ENCODE results near the gene PCSK7. TPM values are rescaled to one million over a fixed set of nuclear protein-coding genes. Genes with fewer than 3 reads are reported as not detected.
"Not testable (repeated sequence)": the region's sequence is repeated elsewhere in the genome, so short reads cannot be mapped to it uniquely, and the experiment has no call there.

PCSK7 gene
- total RNA-seq, 1 experiment from 2014 or later = 28.4 TPM

DNA sequence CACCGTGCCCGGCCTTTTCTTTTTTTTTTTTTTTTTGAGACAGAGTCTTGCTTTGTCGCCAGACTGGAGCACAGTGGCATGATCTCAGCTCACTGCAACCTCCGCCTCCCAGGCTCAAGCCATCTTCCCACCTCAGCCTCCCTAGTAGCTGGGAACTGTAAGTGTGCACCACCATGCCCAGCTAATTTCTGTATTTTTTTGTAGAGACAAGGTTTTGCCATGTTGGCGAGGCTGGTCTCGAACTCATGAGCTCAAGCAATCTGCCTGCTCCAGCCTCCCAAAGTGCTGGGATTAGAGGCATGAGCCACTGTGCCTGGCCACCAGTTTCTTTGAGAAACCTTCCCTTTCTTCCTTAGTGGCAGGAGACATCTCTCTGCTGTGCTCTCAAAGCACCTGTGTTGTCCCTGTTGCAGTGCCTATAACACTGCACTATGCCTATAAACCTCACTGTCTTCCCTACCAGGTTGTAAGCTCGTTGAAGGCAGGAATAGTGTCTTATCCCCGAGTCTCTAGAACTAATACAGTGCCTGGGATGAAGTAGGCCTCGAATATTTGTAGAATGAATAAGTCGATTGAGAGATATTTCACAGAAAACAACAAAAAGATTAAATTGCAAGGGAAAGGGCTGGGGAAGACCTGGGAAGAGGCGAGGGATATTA lies 19.0 kb downstream of the PCSK7 start:
- Histone ChIP-seq H3K4me3 (ENCODE audit: insufficient read depth, low read depth, low read length) (no peak overlapping the region), H3K27me3 (ENCODE audit: control insufficient read depth, insufficient read depth, low read length) (no peaks in the 10 kb centered on the region), H3K36me3 (replicated peaks; ENCODE audit: control insufficient read depth, insufficient read depth, low read length) (peaks cover 6% of the 10 kb centered on the region)
- no peak for DNase-seq

DNA sequence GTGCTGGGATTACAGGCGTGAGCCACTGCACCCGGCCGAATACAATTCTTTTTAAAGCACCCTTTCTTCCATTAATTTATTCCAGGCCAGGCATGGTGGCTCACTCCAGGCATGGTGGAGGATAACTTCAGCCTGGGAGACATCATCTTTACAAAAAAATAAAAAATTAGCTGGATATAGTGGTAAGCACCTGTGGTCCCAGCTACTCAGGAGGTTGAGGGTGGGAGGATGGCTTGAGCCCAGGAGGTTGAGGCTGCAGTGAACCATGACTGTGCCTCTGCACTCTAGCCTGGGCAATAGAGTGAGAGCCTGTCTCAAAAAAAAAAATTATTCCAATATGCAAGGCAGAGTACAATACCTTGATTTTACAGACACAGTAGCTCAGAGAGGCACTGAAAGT lies 21.3 kb downstream of the PCSK7 start:
- H3K4me3 ChIP-seq (ENCODE audit: insufficient read depth, low read depth, low read length) = no peak overlapping the region
- no peaks in the 10 kb centered on the region for H3K27me3 ChIP-seq (ENCODE audit: control insufficient read depth, insufficient read depth, low read length)
- H3K36me3 ChIP-seq (replicated peaks; ENCODE audit: control insufficient read depth, insufficient read depth, low read length) = peaks cover 1% of the 10 kb centered on the region
- DNase-seq = no peak

DNA sequence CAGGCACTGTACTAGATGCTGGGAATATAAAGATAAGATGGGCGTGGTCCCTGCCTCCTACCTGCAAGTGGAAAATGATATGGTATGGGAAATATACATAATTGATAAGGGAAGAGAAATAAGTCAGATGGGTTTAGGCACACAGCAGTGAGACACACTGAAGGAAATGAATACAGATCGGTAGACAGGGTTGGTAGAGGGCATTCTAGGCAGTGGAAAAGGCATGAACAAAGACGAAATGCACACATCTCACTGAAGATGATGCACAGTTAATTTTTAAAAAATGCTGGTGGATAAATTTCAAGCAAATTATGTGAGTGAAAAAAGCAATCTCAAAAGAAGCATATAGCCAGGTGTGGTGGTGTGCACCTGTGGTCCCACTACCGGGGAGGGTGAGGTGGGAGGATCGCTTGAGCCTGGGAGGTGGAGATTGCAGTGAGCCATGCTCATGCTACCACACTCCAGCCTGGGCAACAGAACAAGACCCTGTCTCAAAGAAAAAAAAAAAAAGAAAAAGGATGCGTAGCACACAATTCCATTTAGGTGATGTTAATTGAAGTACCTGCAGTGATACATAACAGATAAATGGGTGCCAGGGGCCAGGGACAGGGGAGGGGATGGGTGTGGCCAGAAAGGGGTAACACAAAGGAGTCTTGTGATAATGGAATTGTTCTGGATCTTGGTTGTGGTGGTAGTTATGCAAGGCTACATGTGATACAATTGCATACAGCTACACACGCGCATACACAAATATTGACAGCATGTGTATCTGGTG lies 22.3 kb downstream of the PCSK7 start:
- not testable (repeated sequence) for DNase-seq; H3K27me3 ChIP-seq (ENCODE audit: control insufficient read depth, insufficient read depth, low read length); H3K36me3 ChIP-seq (replicated peaks; ENCODE audit: control insufficient read depth, insufficient read depth, low read length); H3K4me3 ChIP-seq (ENCODE audit: insufficient read depth, low read depth, low read length)

DNA sequence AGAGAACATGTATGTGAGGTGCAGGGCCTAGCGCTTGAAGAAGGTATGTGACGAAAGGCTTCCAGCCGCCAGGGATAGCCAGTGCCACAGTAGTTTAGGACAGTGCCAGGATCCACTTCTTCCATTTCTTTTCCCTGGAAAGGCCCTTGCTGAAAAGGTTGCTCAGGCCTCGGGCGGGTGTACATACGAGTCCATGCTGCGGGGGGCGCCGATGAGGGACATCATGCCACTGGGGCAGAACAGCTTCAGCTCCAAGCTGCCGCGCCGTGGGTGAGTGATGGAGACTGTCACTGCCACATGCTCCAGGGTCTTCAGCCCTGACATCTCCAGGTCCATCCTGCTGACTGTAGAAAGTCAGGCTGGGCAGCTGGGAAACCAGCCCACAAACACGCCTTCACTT lies 23.2 kb downstream of the PCSK7 start:
- not testable (repeated sequence) for H3K4me3 ChIP-seq (ENCODE audit: insufficient read depth, low read depth, low read length); DNase-seq; H3K27me3 ChIP-seq (ENCODE audit: control insufficient read depth, insufficient read depth, low read length)
- peaks cover 10% of the 10 kb centered on the region for H3K36me3 ChIP-seq (replicated peaks; ENCODE audit: control insufficient read depth, insufficient read depth, low read length)

DNA sequence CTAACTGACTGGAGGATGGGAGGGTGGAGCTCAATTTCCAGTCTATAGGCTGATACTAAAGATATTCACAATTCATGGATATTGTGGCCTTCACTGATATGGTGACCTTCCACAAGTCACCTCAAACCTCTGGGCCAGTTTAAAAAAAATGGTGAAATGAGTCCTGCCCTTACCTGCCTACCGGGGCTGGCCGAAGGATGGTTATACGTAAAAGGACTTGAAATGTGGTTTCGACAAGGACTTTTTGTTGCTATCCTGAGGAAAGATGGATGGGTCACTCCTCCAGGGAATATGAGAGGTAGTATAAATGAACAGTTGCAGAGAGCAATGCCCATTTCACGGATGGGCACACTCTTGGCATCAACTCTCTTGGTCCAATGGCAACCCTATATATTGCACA lies 24.4 kb downstream of the PCSK7 start:
- H3K4me3 ChIP-seq (ENCODE audit: insufficient read depth, low read depth, low read length); H3K36me3 ChIP-seq (replicated peaks; ENCODE audit: control insufficient read depth, insufficient read depth, low read length); H3K27me3 ChIP-seq (ENCODE audit: control insufficient read depth, insufficient read depth, low read length); DNase-seq: not testable (repeated sequence)

DNA sequence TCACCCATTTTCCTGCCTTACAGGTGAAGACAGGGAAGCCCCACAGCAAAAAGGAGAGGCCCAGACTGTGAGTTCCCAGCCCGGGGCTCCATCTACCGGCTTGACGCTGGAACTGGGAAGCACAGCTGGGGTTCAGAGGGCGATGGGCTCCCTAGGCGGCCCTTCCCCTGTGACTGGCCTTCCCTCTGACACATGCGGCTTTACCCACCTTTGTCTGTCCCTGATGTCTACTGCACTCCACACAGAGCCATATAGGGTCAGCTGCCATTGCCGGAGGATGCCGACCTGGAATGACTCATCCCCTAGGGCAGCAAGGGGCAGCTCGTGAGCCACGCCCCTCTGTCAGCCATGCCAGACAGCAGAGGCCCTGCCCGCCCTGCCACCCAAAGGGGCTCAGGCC lies 25.0 kb downstream of the PCSK7 start:
- H3K36me3 ChIP-seq (replicated peaks; ENCODE audit: control insufficient read depth, insufficient read depth, low read length) = peaks cover 11% of the 10 kb centered on the region
- DNase-seq; H3K27me3 ChIP-seq (ENCODE audit: control insufficient read depth, insufficient read depth, low read length); H3K4me3 ChIP-seq (ENCODE audit: insufficient read depth, low read depth, low read length): not testable (repeated sequence)

DNA sequence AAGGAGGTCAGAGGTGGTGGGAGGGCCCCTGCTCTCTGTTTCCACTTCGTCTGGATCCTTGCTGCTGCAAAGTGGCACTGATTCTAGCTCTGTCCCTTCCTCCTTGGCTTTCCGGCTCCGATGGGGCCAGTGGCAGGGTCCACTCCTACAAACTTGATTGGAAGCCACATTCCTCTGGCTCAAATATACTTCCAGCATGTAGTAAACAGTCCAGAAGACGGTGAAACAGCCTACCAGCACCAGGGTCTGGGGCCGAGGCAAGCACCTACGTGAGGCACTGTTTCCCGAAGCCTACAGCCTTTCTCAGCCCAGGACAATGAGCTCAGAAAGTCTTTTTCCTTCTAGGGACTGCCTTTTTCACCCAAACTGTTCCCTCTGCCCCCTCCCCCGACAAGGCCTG lies 25.8 kb downstream of the PCSK7 start:
- H3K36me3 ChIP-seq (replicated peaks; ENCODE audit: control insufficient read depth, insufficient read depth, low read length) = peaks cover 11% of the 10 kb centered on the region
- not testable (repeated sequence) for H3K27me3 ChIP-seq (ENCODE audit: control insufficient read depth, insufficient read depth, low read length); H3K4me3 ChIP-seq (ENCODE audit: insufficient read depth, low read depth, low read length); DNase-seq

DNA sequence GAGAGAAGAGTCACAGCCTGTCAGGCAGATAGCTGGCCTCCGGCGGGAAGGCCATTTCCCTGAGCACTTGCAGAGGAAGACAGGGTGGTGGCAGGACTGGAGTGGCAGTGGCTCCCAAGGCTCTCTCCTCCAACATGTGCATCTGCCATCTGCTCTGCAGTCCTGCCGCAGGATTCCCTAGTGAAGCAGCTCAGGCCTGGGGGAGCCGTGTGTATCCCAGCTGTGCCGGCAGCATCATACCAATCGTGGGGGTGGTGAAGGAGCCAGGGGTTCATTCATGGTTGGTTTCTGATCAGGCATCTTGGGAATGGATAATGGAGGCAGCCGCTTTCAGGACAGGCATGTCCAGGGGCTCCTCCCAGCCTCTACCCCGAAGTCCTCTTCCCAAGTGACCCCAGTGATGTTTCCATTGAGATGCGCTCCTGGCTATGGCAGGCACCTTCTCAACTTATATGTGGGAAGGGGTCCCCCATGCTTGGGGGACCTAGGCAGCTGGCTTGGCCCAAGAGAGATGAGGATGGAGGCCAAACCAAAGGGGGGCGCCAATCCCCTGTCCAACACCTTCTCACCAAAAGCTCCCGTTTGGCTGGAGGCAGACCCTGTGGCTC lies 26.6 kb downstream of the PCSK7 start:
- Histone ChIP-seq H3K4me3 (ENCODE audit: insufficient read depth, low read depth, low read length) (no peak overlapping the region), H3K27me3 (ENCODE audit: control insufficient read depth, insufficient read depth, low read length) (no peaks in the 10 kb centered on the region), H3K36me3 (replicated peaks; ENCODE audit: control insufficient read depth, insufficient read depth, low read length) (peaks cover 11% of the 10 kb centered on the region)
- peak; percentile 60 for DNase-seq

DNA sequence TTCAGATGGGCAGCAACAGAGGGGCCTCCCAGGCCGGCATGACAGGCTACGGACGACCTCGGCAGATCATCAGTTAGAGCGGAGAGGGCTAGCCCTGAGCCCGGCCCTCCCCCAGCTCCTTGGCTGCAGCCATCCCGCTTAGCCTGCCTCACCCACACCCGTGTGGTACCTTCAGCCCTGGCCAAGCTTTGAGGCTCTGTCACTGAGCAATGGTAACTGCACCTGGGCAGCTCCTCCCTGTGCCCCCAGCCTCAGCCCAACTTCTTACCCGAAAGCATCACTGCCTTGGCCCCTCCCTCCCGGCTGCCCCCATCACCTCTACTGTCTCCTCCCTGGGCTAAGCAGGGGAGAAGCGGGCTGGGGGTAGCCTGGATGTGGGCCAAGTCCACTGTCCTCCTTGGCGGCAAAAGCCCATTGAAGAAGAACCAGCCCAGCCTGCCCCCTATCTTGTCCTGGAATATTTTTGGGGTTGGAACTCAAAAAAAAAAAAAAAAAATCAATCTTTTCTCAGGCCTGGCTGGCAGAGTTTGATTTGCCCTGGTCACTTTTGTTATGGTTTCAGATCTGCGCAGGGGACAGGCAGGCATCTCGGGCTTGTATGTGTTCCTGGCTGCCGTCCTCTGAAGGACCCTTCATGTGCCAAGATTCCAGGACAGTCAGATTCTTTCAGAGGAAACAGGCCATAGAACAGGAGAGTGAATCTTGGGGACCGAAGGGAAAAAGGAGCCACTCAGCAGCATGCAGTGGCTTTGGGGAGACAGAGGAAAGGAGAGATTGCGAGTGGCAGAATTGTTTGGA lies 27.4 kb downstream of the PCSK7 start:
- Histone ChIP-seq H3K4me3 (ENCODE audit: insufficient read depth, low read depth, low read length) (no peak overlapping the region), H3K36me3 (replicated peaks; ENCODE audit: control insufficient read depth, insufficient read depth, low read length) (peaks cover 11% of the 10 kb centered on the region), H3K27me3 (ENCODE audit: control insufficient read depth, insufficient read depth, low read length) (no peaks in the 10 kb centered on the region)
- DNase-seq = peak; percentile 40

DNA sequence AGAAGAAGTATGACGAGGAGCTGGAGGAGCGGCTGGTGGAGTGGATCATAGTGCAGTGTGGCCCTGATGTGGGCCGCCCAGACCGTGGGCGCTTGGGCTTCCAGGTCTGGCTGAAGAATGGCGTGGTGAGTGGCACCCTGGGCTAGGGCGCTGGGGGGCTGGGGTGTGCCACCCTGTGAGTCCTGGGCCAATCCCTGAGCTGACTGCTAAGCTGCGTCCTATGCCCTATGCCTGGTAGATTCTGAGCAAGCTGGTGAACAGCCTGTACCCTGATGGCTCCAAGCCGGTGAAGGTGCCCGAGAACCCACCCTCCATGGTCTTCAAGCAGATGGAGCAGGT lies 28.8 kb downstream of the PCSK7 start:
- Histone ChIP-seq H3K27me3 (ENCODE audit: control insufficient read depth, insufficient read depth, low read length) (no peaks in the 10 kb centered on the region), H3K36me3 (replicated peaks; ENCODE audit: control insufficient read depth, insufficient read depth, low read length) (peaks cover 11% of the 10 kb centered on the region), H3K4me3 (ENCODE audit: insufficient read depth, low read depth, low read length) (no peak overlapping the region)
- no peak for DNase-seq

DNA sequence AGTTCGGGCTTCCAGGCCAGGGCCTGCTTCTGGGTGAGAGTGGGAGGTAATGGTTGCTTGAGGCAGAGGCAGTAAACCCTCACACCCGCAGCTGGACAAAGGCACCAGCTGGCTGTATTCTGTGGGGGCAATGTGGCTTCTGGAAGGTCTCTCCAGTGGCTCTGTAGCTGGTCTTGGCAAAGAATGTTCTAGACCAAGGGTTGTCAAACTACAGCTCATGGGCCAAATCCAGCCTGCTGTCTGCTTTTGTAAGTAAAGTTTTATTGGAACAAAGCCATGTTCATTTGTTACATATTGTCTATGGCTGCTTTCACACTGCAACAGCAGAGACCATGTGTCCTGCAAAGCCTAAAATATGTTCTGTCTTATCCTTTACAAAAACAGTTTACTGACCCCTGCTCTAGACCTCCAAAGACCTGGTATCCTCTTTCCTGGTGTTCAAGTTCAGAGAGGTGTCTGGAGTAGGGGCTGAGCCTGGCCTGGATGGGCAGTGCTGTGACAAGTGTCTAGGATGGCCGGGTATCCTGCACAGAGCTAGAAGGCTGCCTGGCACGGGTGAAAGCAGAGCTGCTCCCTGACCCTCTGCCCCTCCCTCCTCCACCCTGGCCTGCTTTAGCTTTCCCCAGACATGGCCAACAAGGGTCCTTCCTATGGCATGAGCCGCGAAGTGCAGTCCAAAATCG lies 29.3 kb downstream of the PCSK7 start:
- H3K27me3 ChIP-seq (ENCODE audit: control insufficient read depth, insufficient read depth, low read length) = no peaks in the 10 kb centered on the region
- DNase-seq = no peak
- H3K36me3 ChIP-seq (replicated peaks; ENCODE audit: control insufficient read depth, insufficient read depth, low read length) = peaks cover 11% of the 10 kb centered on the region
- H3K4me3 ChIP-seq (ENCODE audit: insufficient read depth, low read depth, low read length) = no peak overlapping the region

DNA sequence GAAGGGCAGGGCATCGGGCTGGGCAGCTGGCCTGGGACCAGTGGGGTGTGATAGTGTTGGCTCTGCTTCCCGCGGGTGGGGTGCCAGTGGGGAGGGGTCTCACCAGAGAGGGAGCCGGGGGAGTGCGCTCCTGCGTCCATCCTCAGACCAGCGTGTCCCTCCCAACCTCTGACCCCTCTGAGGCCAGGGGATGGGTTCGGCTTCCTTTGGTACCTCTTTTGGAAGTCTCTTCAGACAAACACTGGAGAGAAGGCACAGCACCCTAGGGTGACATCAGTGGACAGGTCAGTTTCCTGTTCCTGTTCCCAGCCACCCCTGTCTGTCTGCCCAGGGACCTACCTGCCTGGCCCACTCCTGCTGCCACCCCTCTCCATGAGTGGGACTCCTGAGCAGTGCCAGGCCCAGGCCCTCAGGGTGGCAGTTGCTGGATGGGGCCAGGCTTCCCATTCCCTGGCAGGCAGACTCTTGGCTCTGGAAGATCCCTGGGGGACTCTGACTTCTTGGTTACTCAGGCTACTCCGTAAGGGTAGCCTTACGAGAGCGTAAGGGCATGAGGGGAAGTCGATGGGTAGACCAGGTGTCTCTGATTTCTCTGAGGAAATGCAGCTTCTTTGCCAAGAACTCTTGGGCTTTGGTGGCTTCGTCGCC lies 30.1 kb downstream of the PCSK7 start:
- no peaks in the 10 kb centered on the region for H3K27me3 ChIP-seq (ENCODE audit: control insufficient read depth, insufficient read depth, low read length)
- H3K4me3 ChIP-seq (ENCODE audit: insufficient read depth, low read depth, low read length) = no peak overlapping the region; the same call in 1 of the 2 replicates
- H3K36me3 ChIP-seq (replicated peaks; ENCODE audit: control insufficient read depth, insufficient read depth, low read length) = peaks cover 11% of the 10 kb centered on the region
- DNase-seq = peak; percentile 49

DNA sequence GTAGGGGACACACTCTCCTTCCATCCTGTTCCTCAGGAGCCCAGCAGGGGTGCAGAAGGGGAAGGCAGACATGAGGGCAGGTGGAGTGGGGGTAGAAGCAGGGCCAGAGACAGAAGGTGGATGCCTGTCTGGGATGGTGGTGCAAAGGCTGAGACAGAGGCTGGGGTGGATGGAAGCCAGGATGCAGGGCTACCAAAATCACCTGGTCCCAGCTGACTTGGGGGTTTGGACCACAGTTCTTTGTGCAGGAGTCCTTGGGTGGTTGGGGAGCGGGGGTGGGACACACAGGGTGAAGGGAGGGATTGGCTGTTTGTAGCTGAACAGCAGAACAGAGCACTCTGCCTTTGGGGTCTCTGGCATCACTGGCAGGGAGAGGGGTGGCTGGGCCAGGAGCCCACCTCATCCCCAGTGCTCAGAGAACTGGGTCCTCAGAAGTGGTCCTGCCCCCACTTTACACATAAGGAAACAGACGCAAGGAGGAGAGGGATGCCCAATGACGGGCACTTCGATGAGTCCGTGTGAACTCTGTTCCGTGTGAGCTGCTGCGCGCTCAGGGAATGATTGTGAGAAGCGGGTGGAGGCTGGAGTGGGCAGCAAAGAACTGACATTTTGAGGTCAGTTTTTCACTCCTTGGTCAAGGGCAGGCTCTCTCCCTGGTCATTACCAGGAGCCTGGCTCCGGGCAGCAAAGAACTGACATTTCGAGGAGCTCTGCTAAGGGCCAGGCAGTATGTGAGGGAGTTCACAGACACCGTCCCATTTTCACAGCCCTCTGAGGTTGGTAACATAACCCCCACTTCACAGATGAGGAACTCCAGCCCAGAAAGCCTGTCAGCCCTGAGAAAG lies 30.8 kb downstream of the PCSK7 start:
- peaks cover 11% of the 10 kb centered on the region for H3K36me3 ChIP-seq (replicated peaks; ENCODE audit: control insufficient read depth, insufficient read depth, low read length)
- peak; percentile 61 for DNase-seq
- H3K27me3 ChIP-seq (ENCODE audit: control insufficient read depth, insufficient read depth, low read length) = no peaks in the 10 kb centered on the region
- peak overlapping the region; percentile 51 for H3K4me3 ChIP-seq (ENCODE audit: insufficient read depth, low read depth, low read length)
